Lower leg skin (tissue), 4 donors: ENCODE data around the gene SRGAP1. TPM values are rescaled to one million over a fixed set of nuclear protein-coding genes. Genes with fewer than 3 reads are reported as not detected.

Source experiments
- DNase-seq, 2 donors: peaks; one replicate each; pipeline ENCODE4 v3.0.0-alpha.2; 2019; ENCODE audit warnings: low spot score in 2 of 2
- H3K4me3 ChIP-seq: fragments of 200-600 bp; sonication (generic); 2 replicates; pipeline ENCODE4 v1.5.1; 2017; ENCODE audit warnings: mild to moderate bottlenecking, low read depth; ENCODE audit not compliant: poor library complexity, severe bottlenecking
- POLR2A ChIP-seq, 2 donors: fragments of 450-650 bp; IDR thresholded peaks; one replicate each; pipeline ENCODE4 v1.6.1; 2016 to 2017; ENCODE audit warnings: antibody characterized with exemption in 2 of 2, mild to moderate bottlenecking in 1 of 2, moderate library complexity in 1 of 2
- WGBS, 2 donors: methylation state at CpG; one replicate each; pipeline ENCODE4 v1.1.5; 2018; 5-methylcytosine and 5-hydroxymethylcytosine counted together
- intact Hi-C: fragments of 100-400 bp; cut with DNase I; formaldehyde crosslinking; loops from one replicate; pipeline ENCODE4 v1.15.0; 2023; ENCODE audit warnings: low total_unique reads
- total RNA-seq, 4 donors: library from RNA; depleted of rRNA; stranded (reverse); fragments of >200 nt; gene quantifications; one replicate each; pipeline ENCODE4 v1.1.0, GENCODE V29; 2016
- TF ChIP-seq, protein P1 (sequence below), 3 donors: fragments of 450-650 bp; IDR thresholded peaks; one replicate each; pipeline ENCODE4 v1.5.1; 2016; ENCODE audit warnings: antibody characterized with exemption in 3 of 3, mild to moderate bottlenecking in 3 of 3, moderate library complexity in 2 of 3

Gene SRGAP1
- total RNA-seq, 4 donors from 2014 or later: 1.3 to 6.0 (median 1.7) TPM

GRCh38 chr12:63965936-63966605, 121.6 kb downstream of the SRGAP1 start:
- TF ChIP-seq, protein P1, sequence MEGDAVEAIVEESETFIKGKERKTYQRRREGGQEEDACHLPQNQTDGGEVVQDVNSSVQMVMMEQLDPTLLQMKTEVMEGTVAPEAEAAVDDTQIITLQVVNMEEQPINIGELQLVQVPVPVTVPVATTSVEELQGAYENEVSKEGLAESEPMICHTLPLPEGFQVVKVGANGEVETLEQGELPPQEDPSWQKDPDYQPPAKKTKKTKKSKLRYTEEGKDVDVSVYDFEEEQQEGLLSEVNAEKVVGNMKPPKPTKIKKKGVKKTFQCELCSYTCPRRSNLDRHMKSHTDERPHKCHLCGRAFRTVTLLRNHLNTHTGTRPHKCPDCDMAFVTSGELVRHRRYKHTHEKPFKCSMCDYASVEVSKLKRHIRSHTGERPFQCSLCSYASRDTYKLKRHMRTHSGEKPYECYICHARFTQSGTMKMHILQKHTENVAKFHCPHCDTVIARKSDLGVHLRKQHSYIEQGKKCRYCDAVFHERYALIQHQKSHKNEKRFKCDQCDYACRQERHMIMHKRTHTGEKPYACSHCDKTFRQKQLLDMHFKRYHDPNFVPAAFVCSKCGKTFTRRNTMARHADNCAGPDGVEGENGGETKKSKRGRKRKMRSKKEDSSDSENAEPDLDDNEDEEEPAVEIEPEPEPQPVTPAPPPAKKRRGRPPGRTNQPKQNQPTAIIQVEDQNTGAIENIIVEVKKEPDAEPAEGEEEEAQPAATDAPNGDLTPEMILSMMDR (IDR thresholded peaks at IDR 0.05): no peak
- no peak for TF ChIP-seq POLR2A (IDR thresholded peaks at IDR 0.05)
- no peak overlapping the region for H3K4me3 ChIP-seq
- 67 to 83% methylated on average over 3 of the region's 3 CpGs for WGBS, 2 donors
- DNase-seq: no peak
- intact Hi-C loops: loop anchor here (10.0 kb wide), 1 partner anchor 49 kb away; no protein-coding TSS in a partner anchor

- no peak overlapping the region for H3K4me3 ChIP-seq
- intact Hi-C loops: loop anchor here (10.0 kb wide), 1 partner anchor 48 kb away; no protein-coding TSS in a partner anchor
- DNase-seq: no peak
- 86 to 92% methylated on average over 2 of the region's 2 CpGs for WGBS, 2 donors
- TF ChIP-seq POLR2A (IDR thresholded peaks at IDR 0.05): no peak
- TF ChIP-seq, protein P1 (IDR thresholded peaks at IDR 0.05): no peak
Observed at GRCh38 chr12:63966606-63966975, 122.1 kb downstream of the SRGAP1 start.

DNA sequence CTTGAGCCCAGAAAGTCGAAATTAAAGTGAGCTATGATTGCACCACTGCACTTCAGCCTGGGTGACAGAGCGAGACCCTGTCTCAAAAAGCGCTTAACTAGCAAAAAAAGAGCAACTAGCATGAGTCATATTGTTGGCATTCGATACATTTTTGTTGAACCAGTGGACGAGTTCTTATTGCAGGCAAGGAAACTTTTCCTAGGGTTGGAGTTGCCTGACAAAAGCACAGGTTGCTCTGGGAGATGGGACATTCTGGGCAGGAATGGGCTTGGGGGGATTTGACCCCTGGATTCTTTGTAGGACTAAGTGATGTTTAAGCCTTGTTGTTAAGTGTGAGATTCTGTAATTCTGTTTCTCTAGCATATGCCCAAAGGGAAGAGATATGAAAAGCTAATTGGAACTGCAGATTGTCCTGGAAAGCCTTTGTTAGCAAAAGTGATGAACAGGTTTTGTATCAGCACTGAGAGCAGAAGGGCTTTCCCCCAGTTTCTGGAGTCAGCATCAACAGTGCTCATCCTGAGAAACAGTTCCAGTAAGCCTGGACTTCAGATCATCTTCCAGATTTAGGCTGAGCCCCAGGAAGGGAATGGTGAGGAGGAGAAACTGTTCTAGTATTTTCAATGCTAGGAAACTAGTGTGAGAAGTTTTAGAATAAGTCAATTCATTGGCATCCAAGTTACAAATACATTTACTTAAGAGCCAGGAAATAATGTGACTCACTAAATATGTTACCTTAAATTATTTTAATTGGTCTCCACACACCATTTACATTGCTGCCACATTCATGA, 123.1 kb downstream of the SRGAP1 start:
- no peak for DNase-seq
- intact Hi-C loops: loop anchor here (10.0 kb wide), 1 partner anchor 47 kb away; no protein-coding TSS in a partner anchor
- H3K4me3 ChIP-seq: no peak overlapping the region
- TF ChIP-seq, protein P1 (IDR thresholded peaks at IDR 0.05): no peak
- WGBS, 2 donors: 55 to 72% methylated on average over 5 of the region's 5 CpGs

- no peak for TF ChIP-seq POLR2A (IDR thresholded peaks at IDR 0.05)
- TF ChIP-seq, protein P1 (IDR thresholded peaks at IDR 0.05): no peak
- WGBS, 2 donors: 74 to 82% methylated on average over 6 of the region's 6 CpGs
- no peak overlapping the region for H3K4me3 ChIP-seq
- intact Hi-C loops: loop anchor here (10.0 kb wide), 1 partner anchor 46 kb away; no protein-coding TSS in a partner anchor
- DNase-seq: no peak
Observed at GRCh38 chr12:63968673-63969072, 124.2 kb downstream of the SRGAP1 start.

DNA sequence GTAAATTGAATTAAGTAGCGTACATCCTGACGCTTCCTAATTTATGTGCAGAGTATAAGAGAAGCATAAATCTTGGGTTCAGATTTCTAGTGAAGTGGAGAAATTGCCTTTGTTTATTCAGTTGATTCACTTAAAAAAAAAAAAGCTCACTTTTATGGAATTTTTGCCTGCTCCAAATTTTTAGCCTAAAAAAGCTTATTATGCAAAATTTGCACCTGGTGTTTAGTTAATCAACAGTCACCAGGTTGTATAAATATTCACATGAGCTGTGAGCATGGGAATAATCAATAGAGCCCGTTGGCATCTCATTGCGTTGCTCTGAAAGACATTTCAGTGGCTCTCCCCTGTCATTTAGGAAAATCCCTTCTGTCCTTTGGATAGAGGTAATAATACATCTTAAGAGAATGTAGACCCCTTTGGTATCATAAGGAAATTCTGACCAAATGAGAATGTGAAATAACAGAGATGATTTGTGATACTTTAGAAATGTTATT, 132.4 kb downstream of the SRGAP1 start:
- no peak for TF ChIP-seq POLR2A (IDR thresholded peaks at IDR 0.05)
- TF ChIP-seq, protein P1 (IDR thresholded peaks at IDR 0.05): no peak
- no peak overlapping the region for H3K4me3 ChIP-seq
- 86 to 87% methylated on average over 4 of the region's 4 CpGs for WGBS, 2 donors
- intact Hi-C loops: no loop called here
- DNase-seq: no peak
